Measurements from ENCODE around the gene CHSY3.

CHSY3 gene

DNA sequence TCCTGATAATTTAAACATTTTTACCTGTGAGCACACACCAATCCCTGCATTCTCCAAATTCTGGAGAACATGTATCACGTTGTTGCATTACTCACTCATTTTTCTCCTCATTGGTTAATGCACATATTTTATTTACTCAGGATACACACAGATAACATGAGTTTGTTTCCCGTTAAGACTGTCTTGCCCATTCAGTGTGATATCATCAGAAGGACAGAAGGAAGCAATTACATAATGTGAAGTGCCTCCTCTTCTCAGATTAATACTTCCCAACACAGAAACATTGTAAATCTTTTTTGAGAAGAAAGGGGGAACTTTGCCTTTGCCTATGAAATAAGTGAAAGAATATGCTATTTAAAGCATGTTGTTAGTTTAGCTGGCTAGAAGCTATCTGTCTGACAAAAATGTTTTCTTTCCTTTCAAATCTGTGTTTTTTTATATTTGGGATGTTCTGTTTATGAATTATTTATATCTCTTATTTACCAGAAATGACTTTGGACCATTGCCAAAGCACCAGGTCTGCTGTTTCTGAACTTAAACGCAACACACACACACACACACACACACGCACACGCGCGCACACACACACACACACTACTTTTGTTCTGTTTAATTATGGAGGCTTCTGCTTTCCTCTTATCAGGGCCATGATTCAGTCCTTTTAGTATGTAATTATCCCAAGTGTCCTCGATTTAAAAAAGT, 186.5 kb downstream of the CHSY3 start:
- Histone ChIP-seq H3K36me3 (ENCODE audit: control insufficient read depth in 1 of 2, insufficient read depth in 2 of 2, low read depth in 1 of 2, low read length in 2 of 2) (no peaks in the 10 kb centered on the region), H3K9ac (ENCODE audit: low read length) (no peak overlapping the region), H2BK12ac (ENCODE audit: low read length in 2 of 2) (no peak overlapping the region), H2AFZ (ENCODE audit: low read depth, low read length) (no peak overlapping the region), H3K18ac (ENCODE audit: low read depth in 1 of 2, low read length in 2 of 2) (no peak overlapping the region), H3K4ac (ENCODE audit: low read depth in 1 of 2, low read length in 2 of 2) (no peak overlapping the region), H3K79me1 (replicated peaks; ENCODE audit: low read length, poor library complexity, severe bottlenecking) (no peaks in the 10 kb centered on the region), H4K91ac (ENCODE audit: low read length) (no peak overlapping the region), H3K4me1 (ENCODE audit: control insufficient read depth, insufficient read depth, low read depth, low read length) (no peaks in the 10 kb centered on the region), H3K14ac (ENCODE audit: low read length in 2 of 2) (no peak overlapping the region), H3K4me2 (ENCODE audit: low read length, poor library complexity, severe bottlenecking) (no peak overlapping the region), H2BK120ac (ENCODE audit: low read depth, low read length) (no peak overlapping the region), H2BK15ac (ENCODE audit: low read depth, poor library complexity, severe bottlenecking) (no peak overlapping the region), H3K9me3 (ENCODE audit: control insufficient read depth, low read length) (peaks cover 13% of the 10 kb centered on the region), H3K27ac (ENCODE audit: low read length, poor library complexity, severe bottlenecking) (no peak overlapping the region), H3K4me3 (ENCODE audit: insufficient read depth in 1 of 2, low read depth in 1 of 2, low read length in 2 of 2) (no peak overlapping the region), H4K8ac (ENCODE audit: low read length) (no peak overlapping the region), H3K27me3 (ENCODE audit: control insufficient read depth in 1 of 2, insufficient read depth in 1 of 2, low read length in 2 of 2) (no peaks in the 10 kb centered on the region), H2BK5ac (ENCODE audit: low read depth, low read length, poor library complexity, severe bottlenecking) (no peak overlapping the region), H3K23ac (ENCODE audit: low read length in 2 of 2) (no peak overlapping the region), H2AK5ac (ENCODE audit: low read length, severe bottlenecking) (no peak overlapping the region)
- 74% methylated on average over 8 of the region's 8 CpGs for WGBS
- peak; percentile 50 for DNase-seq

DNA sequence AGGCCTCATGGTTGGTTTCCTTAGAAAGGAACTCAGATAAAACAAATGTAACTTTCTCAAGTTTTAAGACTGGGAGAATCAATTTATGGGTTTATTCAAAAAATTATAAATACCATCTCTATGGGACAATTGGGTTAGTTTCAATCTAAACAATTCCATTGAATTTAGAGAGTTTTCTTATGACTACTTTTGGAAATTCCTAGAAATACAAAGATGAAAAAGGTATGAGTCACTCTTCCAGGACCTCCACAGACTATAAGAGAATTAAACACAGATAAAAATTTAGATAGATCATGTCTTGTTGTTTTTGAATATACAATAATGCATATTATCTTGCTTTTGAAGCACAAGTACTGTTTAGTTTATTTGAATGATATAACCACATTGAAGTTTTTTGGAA, 188.7 kb downstream of the CHSY3 start:
- Histone ChIP-seq H3K27ac (ENCODE audit: low read length, poor library complexity, severe bottlenecking) (no peak overlapping the region), H3K79me1 (replicated peaks; ENCODE audit: low read length, poor library complexity, severe bottlenecking) (no peaks in the 10 kb centered on the region), H3K4me1 (ENCODE audit: control insufficient read depth, insufficient read depth, low read depth, low read length) (no peaks in the 10 kb centered on the region), H3K4ac (ENCODE audit: low read depth in 1 of 2, low read length in 2 of 2) (no peak overlapping the region), H3K4me3 (ENCODE audit: insufficient read depth in 1 of 2, low read depth in 1 of 2, low read length in 2 of 2) (no peak overlapping the region), H2BK5ac (ENCODE audit: low read depth, low read length, poor library complexity, severe bottlenecking) (no peak overlapping the region), H2BK120ac (ENCODE audit: low read depth, low read length) (no peak overlapping the region), H3K14ac (ENCODE audit: low read length in 2 of 2) (no peak overlapping the region), H3K18ac (ENCODE audit: low read depth in 1 of 2, low read length in 2 of 2) (no peak overlapping the region), H3K36me3 (ENCODE audit: control insufficient read depth in 1 of 2, insufficient read depth in 2 of 2, low read depth in 1 of 2, low read length in 2 of 2) (no peaks in the 10 kb centered on the region), H2BK12ac (ENCODE audit: low read length in 2 of 2) (no peak overlapping the region), H3K9me3 (ENCODE audit: control insufficient read depth, low read length) (peaks cover 13% of the 10 kb centered on the region), H3K9ac (ENCODE audit: low read length) (no peak overlapping the region), H2AK5ac (ENCODE audit: low read length, severe bottlenecking) (no peak overlapping the region), H2BK15ac (ENCODE audit: low read depth, poor library complexity, severe bottlenecking) (no peak overlapping the region), H2AFZ (ENCODE audit: low read depth, low read length) (no peak overlapping the region), H4K8ac (ENCODE audit: low read length) (no peak overlapping the region), H4K91ac (ENCODE audit: low read length) (no peak overlapping the region), H3K27me3 (ENCODE audit: control insufficient read depth in 1 of 2, insufficient read depth in 1 of 2, low read length in 2 of 2) (no peaks in the 10 kb centered on the region), H3K4me2 (ENCODE audit: low read length, poor library complexity, severe bottlenecking) (no peak overlapping the region), H3K23ac (ENCODE audit: low read length in 2 of 2) (no peak overlapping the region)
- DNase-seq = no peak

DNA sequence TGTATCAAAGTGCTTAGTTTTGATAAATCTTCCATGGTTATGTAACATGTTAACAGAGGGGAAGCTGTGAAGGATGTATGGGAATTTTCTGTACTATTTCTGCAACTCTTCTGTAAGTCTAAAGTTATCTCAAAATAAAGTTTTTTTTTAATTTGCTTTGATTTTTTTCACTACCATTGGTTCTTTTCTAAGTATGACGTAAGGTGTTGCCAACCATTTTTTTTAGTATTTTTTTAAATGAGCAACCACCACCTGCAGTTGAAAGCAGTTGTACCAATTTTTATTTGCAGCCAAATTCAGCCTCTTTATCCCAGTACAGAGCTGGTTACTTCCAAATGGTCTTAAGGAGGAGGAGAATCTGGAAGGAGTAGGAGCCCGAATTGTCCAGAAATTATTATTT, 192.2 kb downstream of the CHSY3 start:
- H2BK120ac ChIP-seq (ENCODE audit: low read depth, low read length) = no peak overlapping the region
- H3K27ac ChIP-seq (ENCODE audit: low read length, poor library complexity, severe bottlenecking) = no peak overlapping the region
- H3K9me3 ChIP-seq (ENCODE audit: control insufficient read depth, low read length) = peaks cover 13% of the 10 kb centered on the region
- H3K4ac ChIP-seq (ENCODE audit: low read depth in 1 of 2, low read length in 2 of 2) = no peak overlapping the region
- WGBS = 100% methylated on average over 1 of the region's 2 CpGs
- no peak overlapping the region for H4K8ac ChIP-seq (ENCODE audit: low read length)
- no peak overlapping the region for H2BK5ac ChIP-seq (ENCODE audit: low read depth, low read length, poor library complexity, severe bottlenecking)
- H3K23ac ChIP-seq (ENCODE audit: low read length in 2 of 2) = no peak overlapping the region
- H3K14ac ChIP-seq (ENCODE audit: low read length in 2 of 2) = no peak overlapping the region
- no peak for DNase-seq
- no peak overlapping the region for H2AFZ ChIP-seq (ENCODE audit: low read depth, low read length)
- no peak overlapping the region for H2BK12ac ChIP-seq (ENCODE audit: low read length in 2 of 2)
- no peaks in the 10 kb centered on the region for H3K4me1 ChIP-seq (ENCODE audit: control insufficient read depth, insufficient read depth, low read depth, low read length)
- H3K18ac ChIP-seq (ENCODE audit: low read depth in 1 of 2, low read length in 2 of 2) = no peak overlapping the region
- no peak overlapping the region for H3K4me2 ChIP-seq (ENCODE audit: low read length, poor library complexity, severe bottlenecking)
- H3K27me3 ChIP-seq (ENCODE audit: control insufficient read depth in 1 of 2, insufficient read depth in 1 of 2, low read length in 2 of 2) = no peaks in the 10 kb centered on the region
- H2AK5ac ChIP-seq (ENCODE audit: low read length, severe bottlenecking) = no peak overlapping the region
- H2BK15ac ChIP-seq (ENCODE audit: low read depth, poor library complexity, severe bottlenecking) = no peak overlapping the region
- H3K9ac ChIP-seq (ENCODE audit: low read length) = no peak overlapping the region
- H3K4me3 ChIP-seq (ENCODE audit: insufficient read depth in 1 of 2, low read depth in 1 of 2, low read length in 2 of 2) = no peak overlapping the region
- H3K36me3 ChIP-seq (ENCODE audit: control insufficient read depth in 1 of 2, insufficient read depth in 2 of 2, low read depth in 1 of 2, low read length in 2 of 2) = no peaks in the 10 kb centered on the region
- no peak overlapping the region for H4K91ac ChIP-seq (ENCODE audit: low read length)
- no peaks in the 10 kb centered on the region for H3K79me1 ChIP-seq (replicated peaks; ENCODE audit: low read length, poor library complexity, severe bottlenecking)

DNA sequence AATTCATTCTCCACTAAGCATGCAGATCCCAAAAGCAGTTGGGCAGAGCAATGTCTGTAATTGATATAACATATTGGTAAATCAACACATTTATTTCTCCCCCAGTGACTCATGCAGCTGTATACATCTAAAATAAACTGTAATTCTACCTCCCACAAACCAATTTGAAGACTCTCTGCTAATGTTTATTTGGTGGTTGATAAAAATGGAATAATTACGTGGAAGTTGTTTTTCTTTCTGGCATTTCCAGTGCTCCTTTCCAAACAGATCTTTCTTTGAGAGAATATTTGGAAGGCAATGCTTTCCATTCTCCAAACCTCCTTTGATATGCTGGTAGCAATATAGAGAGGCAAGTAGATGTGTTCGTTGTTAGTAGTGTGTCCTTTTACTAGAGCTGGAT, 194.7 kb downstream of the CHSY3 start:
- Histone ChIP-seq H3K79me1 (replicated peaks; ENCODE audit: low read length, poor library complexity, severe bottlenecking) (no peaks in the 10 kb centered on the region), H2BK120ac (ENCODE audit: low read depth, low read length) (no peak overlapping the region), H3K9ac (ENCODE audit: low read length) (no peak overlapping the region), H2BK12ac (ENCODE audit: low read length in 2 of 2) (no peak overlapping the region), H3K4me1 (ENCODE audit: control insufficient read depth, insufficient read depth, low read depth, low read length) (no peaks in the 10 kb centered on the region), H3K9me3 (ENCODE audit: control insufficient read depth, low read length) (no peaks in the 10 kb centered on the region), H3K14ac (ENCODE audit: low read length in 2 of 2) (no peak overlapping the region), H4K8ac (ENCODE audit: low read length) (no peak overlapping the region), H3K27me3 (ENCODE audit: control insufficient read depth in 1 of 2, insufficient read depth in 1 of 2, low read length in 2 of 2) (no peaks in the 10 kb centered on the region), H4K91ac (ENCODE audit: low read length) (no peak overlapping the region), H2BK5ac (ENCODE audit: low read depth, low read length, poor library complexity, severe bottlenecking) (no peak overlapping the region), H3K36me3 (ENCODE audit: control insufficient read depth in 1 of 2, insufficient read depth in 2 of 2, low read depth in 1 of 2, low read length in 2 of 2) (no peaks in the 10 kb centered on the region), H2BK15ac (ENCODE audit: low read depth, poor library complexity, severe bottlenecking) (no peak overlapping the region), H3K4me3 (ENCODE audit: insufficient read depth in 1 of 2, low read depth in 1 of 2, low read length in 2 of 2) (no peak overlapping the region), H3K4ac (ENCODE audit: low read depth in 1 of 2, low read length in 2 of 2) (no peak overlapping the region), H2AK5ac (ENCODE audit: low read length, severe bottlenecking) (no peak overlapping the region), H3K23ac (ENCODE audit: low read length in 2 of 2) (no peak overlapping the region), H2AFZ (ENCODE audit: low read depth, low read length) (no peak overlapping the region), H3K4me2 (ENCODE audit: low read length, poor library complexity, severe bottlenecking) (no peak overlapping the region), H3K27ac (ENCODE audit: low read length, poor library complexity, severe bottlenecking) (no peak overlapping the region), H3K18ac (ENCODE audit: low read depth in 1 of 2, low read length in 2 of 2) (no peak overlapping the region)
- WGBS = 89% methylated on average over 1 of the region's 2 CpGs
- peak; percentile 42 for DNase-seq
